ENCODE data around the gene GNAQ.
"Not testable (repeated sequence)": the region's sequence is repeated elsewhere in the genome, so short reads cannot be mapped to it uniquely, and the experiment has no call there.

GNAQ gene

DNA sequence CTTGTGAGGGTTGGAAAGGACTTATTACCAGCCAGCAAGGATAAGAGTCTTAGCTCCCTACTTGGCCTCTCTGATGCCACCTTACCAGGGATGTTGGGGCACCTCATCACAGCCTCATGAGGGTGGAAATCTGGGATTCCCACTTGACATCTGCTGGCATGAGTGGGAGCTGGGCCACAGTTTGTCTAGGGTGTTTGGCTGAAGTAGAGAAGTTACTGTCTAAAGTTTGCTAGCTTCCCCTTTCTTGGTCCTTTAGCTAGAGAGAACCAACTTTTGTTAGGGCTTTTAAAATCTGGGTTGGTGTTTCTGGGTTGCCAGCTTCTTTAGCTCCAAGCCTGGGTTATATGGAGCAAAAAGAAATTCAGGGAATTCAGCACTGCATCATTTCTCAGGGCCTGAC lies 326.0 kb downstream of the GNAQ start:
- no peak overlapping the region for H3K4ac ChIP-seq (ENCODE audit: low read depth, low read length)
- no peak overlapping the region for H4K8ac ChIP-seq (ENCODE audit: low read depth, low read length)
- peak overlapping the region; percentile 67 for H2BK120ac ChIP-seq (ENCODE audit: insufficient read depth, low read length, poor library complexity)
- no peaks in the 10 kb centered on the region for H3K27me3 ChIP-seq (ENCODE audit: insufficient read depth, low read length)
- no peak overlapping the region for H3K4me3 ChIP-seq (ENCODE audit: low read depth, low read length)
- H3K4me2 ChIP-seq (ENCODE audit: low read length) = no peak overlapping the region
- DNase-seq = no peak
- no peak overlapping the region for H2AFZ ChIP-seq (ENCODE audit: insufficient read depth, low read length, poor library complexity)
- no peak overlapping the region for H3K23ac ChIP-seq (ENCODE audit: low read length)
- H3K27ac ChIP-seq (ENCODE audit: low read depth, low read length) = peak overlapping the region; percentile 29
- peak overlapping the region; percentile 13 for H2BK5ac ChIP-seq (ENCODE audit: low read depth, low read length, poor library complexity)
- peak overlapping the region; percentile 22 for H3K18ac ChIP-seq (ENCODE audit: low read length)
- H3K14ac ChIP-seq (ENCODE audit: low read length) = peak overlapping the region; percentile 55
- no peaks in the 10 kb centered on the region for H3K79me2 ChIP-seq (ENCODE audit: control insufficient read depth, insufficient read depth, low read length, poor library complexity)
- H2BK12ac ChIP-seq (ENCODE audit: low read length) = peak overlapping the region; percentile 99
- H3K36me3 ChIP-seq (ENCODE audit: control insufficient read depth in 1 of 2, insufficient read depth in 2 of 2, low read length in 2 of 2) = no peaks in the 10 kb centered on the region
- H3K9me3 ChIP-seq (ENCODE audit: insufficient read depth, low read depth, low read length) = peaks cover 2% of the 10 kb centered on the region
- peak overlapping the region; percentile 79 for H4K91ac ChIP-seq (ENCODE audit: low read depth, low read length)
- H3K79me1 ChIP-seq (ENCODE audit: low read length) = peaks cover 27% of the 10 kb centered on the region
- H3K9ac ChIP-seq (ENCODE audit: low read length) = no peak overlapping the region
- H3K4me1 ChIP-seq (ENCODE audit: control insufficient read depth in 1 of 2, insufficient read depth in 2 of 2, low read length in 2 of 2) = peaks cover 0 to 2% of the 10 kb centered on the region in 2 experiments
- H4K12ac ChIP-seq (ENCODE audit: low read depth, low read length) = no peak overlapping the region
- peak overlapping the region; percentile 38 for H2AK5ac ChIP-seq (ENCODE audit: low read length)

DNA sequence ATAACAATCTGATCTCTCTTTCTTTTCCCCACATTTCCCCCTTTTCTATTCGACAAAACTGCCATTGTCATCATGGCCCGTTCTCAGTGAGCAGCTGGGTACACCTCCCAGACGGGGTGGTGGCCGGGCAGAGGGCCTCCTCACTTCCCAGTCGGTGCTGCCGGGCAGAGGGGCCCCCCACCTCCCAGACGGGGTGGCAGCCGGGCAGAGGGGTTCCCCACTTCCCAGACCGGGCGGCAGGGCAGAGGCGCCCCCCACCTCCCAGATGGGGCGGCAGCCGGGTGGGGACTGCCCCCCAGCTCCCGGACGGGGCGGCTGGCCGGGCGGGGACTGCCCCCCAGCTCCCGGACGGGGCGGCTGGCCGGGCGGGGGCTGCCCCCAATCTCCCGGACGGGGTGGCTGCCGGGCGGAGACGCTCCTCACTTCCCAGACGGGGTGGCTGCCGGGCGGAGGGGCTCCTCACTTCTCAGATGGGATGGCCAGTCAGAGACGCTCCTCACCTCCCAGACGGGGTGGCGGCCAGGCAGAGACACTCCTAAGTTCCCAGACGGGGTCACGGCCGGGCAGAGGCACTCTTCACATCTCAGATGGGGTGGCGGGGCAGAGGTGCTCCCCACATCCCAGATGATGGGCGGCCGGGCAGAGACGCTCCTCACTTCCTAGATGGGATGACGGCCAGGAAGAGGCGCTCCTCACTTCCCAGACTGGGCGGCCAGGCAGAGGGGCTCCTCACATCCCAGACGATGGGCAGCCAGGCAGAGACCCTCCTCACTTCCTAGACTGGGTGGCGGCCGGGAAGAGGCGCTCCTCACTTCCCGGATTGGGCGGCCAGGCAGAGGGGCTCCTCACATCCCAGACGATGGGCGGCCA lies 328.9 kb downstream of the GNAQ start:
- not testable (repeated sequence) for H2AK5ac ChIP-seq (ENCODE audit: low read length); H3K4me2 ChIP-seq (ENCODE audit: low read length); H3K27me3 ChIP-seq (ENCODE audit: insufficient read depth, low read length); H3K9me3 ChIP-seq (ENCODE audit: insufficient read depth, low read depth, low read length); H3K36me3 ChIP-seq (ENCODE audit: control insufficient read depth in 1 of 2, insufficient read depth in 2 of 2, low read length in 2 of 2); H2AFZ ChIP-seq (ENCODE audit: insufficient read depth, low read length, poor library complexity); H3K79me2 ChIP-seq (ENCODE audit: control insufficient read depth, insufficient read depth, low read length, poor library complexity); DNase-seq; H4K12ac ChIP-seq (ENCODE audit: low read depth, low read length); H3K4me1 ChIP-seq (ENCODE audit: control insufficient read depth in 1 of 2, insufficient read depth in 2 of 2, low read length in 2 of 2); H3K9ac ChIP-seq (ENCODE audit: low read length); H3K4ac ChIP-seq (ENCODE audit: low read depth, low read length); H3K27ac ChIP-seq (ENCODE audit: low read depth, low read length); H3K4me3 ChIP-seq (ENCODE audit: low read depth, low read length); H3K23ac ChIP-seq (ENCODE audit: low read length)
- Histone ChIP-seq H4K91ac (ENCODE audit: low read depth, low read length) (peak overlapping the region; percentile 92), H2BK120ac (ENCODE audit: insufficient read depth, low read length, poor library complexity) (peak overlapping the region; percentile 73), H2BK5ac (ENCODE audit: low read depth, low read length, poor library complexity) (peak overlapping the region; percentile 20), H4K8ac (ENCODE audit: low read depth, low read length) (peak overlapping the region; percentile 25), H2BK12ac (ENCODE audit: low read length) (peak overlapping the region; percentile 96), H3K14ac (ENCODE audit: low read length) (peak overlapping the region; percentile 48), H3K79me1 (ENCODE audit: low read length) (peaks cover 18% of the 10 kb centered on the region), H3K18ac (ENCODE audit: low read length) (peak overlapping the region; percentile 69)
- no CpG with 5 or more reads among the region's 52 CpGs for WGBS (ENCODE audit: extremely low coverage, insufficient coverage, insufficient read length)

- no peak overlapping the region for H2BK120ac ChIP-seq (ENCODE audit: insufficient read depth, low read length, poor library complexity)
- H3K18ac ChIP-seq (ENCODE audit: low read length) = no peak overlapping the region
Observed at GRCh38 chr9:77697238-77697984, 334.2 kb downstream of the GNAQ start.

DNA sequence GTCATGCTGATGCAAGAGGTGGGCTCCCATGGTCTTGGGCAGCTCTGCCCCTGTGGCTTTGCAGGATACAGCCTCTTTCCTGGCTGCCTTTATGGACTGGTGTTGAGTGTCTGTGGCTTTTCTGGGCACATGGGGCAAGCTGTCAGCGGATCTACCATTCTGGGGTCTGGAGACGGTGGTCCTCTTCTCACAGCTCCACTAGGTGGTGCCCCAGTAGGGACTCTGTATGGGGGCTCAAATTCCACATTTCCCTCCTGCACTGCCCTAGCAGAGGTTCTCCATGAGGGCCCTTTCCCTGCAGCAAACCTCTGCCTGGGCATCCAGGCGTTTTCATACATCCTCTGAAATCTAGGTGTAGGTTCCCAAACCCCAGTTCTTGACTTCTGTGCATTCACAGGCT lies 340.9 kb downstream of the GNAQ start:
- not testable (repeated sequence) for H4K91ac ChIP-seq (ENCODE audit: low read depth, low read length); H2BK120ac ChIP-seq (ENCODE audit: insufficient read depth, low read length, poor library complexity); H3K18ac ChIP-seq (ENCODE audit: low read length); H2AK5ac ChIP-seq (ENCODE audit: low read length); H3K23ac ChIP-seq (ENCODE audit: low read length); H3K79me2 ChIP-seq (ENCODE audit: control insufficient read depth, insufficient read depth, low read length, poor library complexity); H2BK5ac ChIP-seq (ENCODE audit: low read depth, low read length, poor library complexity); H3K9me3 ChIP-seq (ENCODE audit: insufficient read depth, low read depth, low read length); H3K79me1 ChIP-seq (ENCODE audit: low read length); H3K4me2 ChIP-seq (ENCODE audit: low read length); H3K36me3 ChIP-seq (ENCODE audit: control insufficient read depth in 1 of 2, insufficient read depth in 2 of 2, low read length in 2 of 2); H2AFZ ChIP-seq (ENCODE audit: insufficient read depth, low read length, poor library complexity); H3K4me3 ChIP-seq (ENCODE audit: low read depth, low read length); DNase-seq; H3K14ac ChIP-seq (ENCODE audit: low read length); H3K9ac ChIP-seq (ENCODE audit: low read length); H3K4ac ChIP-seq (ENCODE audit: low read depth, low read length); H4K12ac ChIP-seq (ENCODE audit: low read depth, low read length); H3K4me1 ChIP-seq (ENCODE audit: control insufficient read depth in 1 of 2, insufficient read depth in 2 of 2, low read length in 2 of 2); H3K27me3 ChIP-seq (ENCODE audit: insufficient read depth, low read length); H2BK12ac ChIP-seq (ENCODE audit: low read length); H4K8ac ChIP-seq (ENCODE audit: low read depth, low read length); H3K27ac ChIP-seq (ENCODE audit: low read depth, low read length)
- no CpG with 5 or more reads among the region's 3 CpGs for WGBS (ENCODE audit: extremely low coverage, insufficient coverage, insufficient read length)

More at GRCh38 chr9:77697238-77697984, 334.2 kb downstream of the GNAQ start:
- Histone ChIP-seq H4K8ac (ENCODE audit: low read depth, low read length) (no peak overlapping the region), H3K79me1 (ENCODE audit: low read length) (peaks cover under 1% of the 10 kb centered on the region), H3K4ac (ENCODE audit: low read depth, low read length) (no peak overlapping the region), H4K12ac (ENCODE audit: low read depth, low read length) (no peak overlapping the region), H3K9me3 (ENCODE audit: insufficient read depth, low read depth, low read length) (no peaks in the 10 kb centered on the region), H3K36me3 (ENCODE audit: control insufficient read depth in 1 of 2, insufficient read depth in 2 of 2, low read length in 2 of 2) (peaks cover 0 to 2% of the 10 kb centered on the region in 2 experiments), H3K23ac (ENCODE audit: low read length) (no peak overlapping the region), H2BK5ac (ENCODE audit: low read depth, low read length, poor library complexity) (no peak overlapping the region), H3K14ac (ENCODE audit: low read length) (no peak overlapping the region), H2BK12ac (ENCODE audit: low read length) (no peak overlapping the region), H2AFZ (ENCODE audit: insufficient read depth, low read length, poor library complexity) (no peak overlapping the region), H3K27ac (ENCODE audit: low read depth, low read length) (no peak overlapping the region), H3K4me1 (ENCODE audit: control insufficient read depth in 1 of 2, insufficient read depth in 2 of 2, low read length in 2 of 2) (no peaks in the 10 kb centered on the region), H3K4me3 (ENCODE audit: low read depth, low read length) (no peak overlapping the region), H3K79me2 (ENCODE audit: control insufficient read depth, insufficient read depth, low read length, poor library complexity) (no peaks in the 10 kb centered on the region), H3K9ac (ENCODE audit: low read length) (no peak overlapping the region), H4K91ac (ENCODE audit: low read depth, low read length) (peak overlapping the region; percentile 35), H3K27me3 (ENCODE audit: insufficient read depth, low read length) (no peaks in the 10 kb centered on the region), H3K4me2 (ENCODE audit: low read length) (no peak overlapping the region), H2AK5ac (ENCODE audit: low read length) (no peak overlapping the region)
- no peak for DNase-seq
- WGBS (ENCODE audit: extremely low coverage, insufficient coverage, insufficient read length) = no CpG with 5 or more reads among the region's 1 CpG
